Cardiac septum (tissue), 1 donor: ENCODE measurements around the gene LCMT1. TPM values are rescaled to one million over a fixed set of nuclear protein-coding genes. Genes with fewer than 3 reads are reported as not detected.
"Not testable (repeated sequence)": the region's sequence is repeated elsewhere in the genome, so short reads cannot be mapped to it uniquely, and the experiment has no call there.

ENCODE experiments used
- DNase-seq: peaks from one replicate; pipeline ENCODE4 v3.0.0-alpha.2; 2020; ENCODE audit warnings: low spot score
- intact Hi-C: fragments of 100-400 bp; cut with DNase I; formaldehyde crosslinking; loops from one replicate; pipeline ENCODE4 v1.14.0; 2022
- total RNA-seq: library from RNA; stranded (reverse); fragmentation: NEBNext Ultra II Directional; extraction: Animal tissue kit (Norgen Biotek cat#: 25700); gene quantifications from one replicate; pipeline ENCODE4 v1.2.1, GENCODE V29; 2021
- donor health status: DM: no; HTN: no; CAD: no.

LCMT1 gene
- total RNA-seq, 1 donor from 2014 or later: 38.7 TPM

- DNase-seq: no peak
- intact Hi-C loops: no loop called here
These were observed 65.9 kb downstream of the LCMT1 start for GRCh38 chr16:25177512-25177830.

DNA sequence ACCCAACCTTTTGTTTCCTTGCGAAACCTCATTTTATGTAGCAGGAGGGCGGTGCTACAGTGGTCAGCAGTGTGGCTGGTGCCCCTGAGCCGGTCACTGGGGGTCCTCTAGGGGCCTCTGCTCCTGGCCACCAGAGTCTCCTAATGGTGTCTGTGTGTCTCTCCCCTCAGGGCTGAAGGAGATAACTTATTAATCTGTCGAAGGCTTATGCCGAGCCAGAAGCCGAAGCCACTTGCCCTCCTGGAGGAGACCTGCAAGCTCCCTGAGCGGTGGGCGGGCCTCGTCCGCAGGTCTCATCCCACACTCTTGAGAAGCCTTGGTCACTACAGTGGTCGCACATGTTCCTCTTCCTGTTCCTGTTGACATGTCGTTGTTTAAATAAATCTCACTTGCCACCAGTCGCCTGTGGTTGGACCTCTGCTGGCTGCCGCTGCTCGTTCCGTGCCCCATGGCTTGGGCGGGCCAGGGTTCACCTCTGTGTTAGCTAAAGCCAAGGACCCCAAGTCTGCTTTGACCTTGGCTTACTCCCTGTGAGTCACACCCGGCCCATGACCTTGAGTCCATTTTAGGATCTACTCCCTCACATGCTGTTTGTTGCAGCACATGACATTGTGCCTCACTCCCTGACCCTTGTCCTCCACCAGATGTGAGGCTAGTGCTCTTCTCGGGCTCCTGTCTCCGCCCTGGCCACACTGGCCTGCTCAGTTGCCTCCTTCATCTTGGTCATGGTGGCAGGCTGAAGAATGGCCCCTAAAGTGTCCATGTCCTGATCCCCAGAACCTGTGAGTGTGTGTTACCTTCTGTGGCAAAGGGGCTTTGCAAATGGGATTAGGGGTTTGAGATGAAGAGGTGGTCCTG, 66.5 kb downstream of the LCMT1 start:
- DNase-seq: no peak
- intact Hi-C loops: no loop called here

GRCh38 chr16:25181236-25181635, 69.7 kb downstream of the LCMT1 start:
- intact Hi-C loops, DNase-seq: not testable (repeated sequence)

GRCh38 chr16:25184771-25185170, 73.2 kb downstream of the LCMT1 start:
- intact Hi-C loops: no loop called here
- DNase-seq: no peak

DNA sequence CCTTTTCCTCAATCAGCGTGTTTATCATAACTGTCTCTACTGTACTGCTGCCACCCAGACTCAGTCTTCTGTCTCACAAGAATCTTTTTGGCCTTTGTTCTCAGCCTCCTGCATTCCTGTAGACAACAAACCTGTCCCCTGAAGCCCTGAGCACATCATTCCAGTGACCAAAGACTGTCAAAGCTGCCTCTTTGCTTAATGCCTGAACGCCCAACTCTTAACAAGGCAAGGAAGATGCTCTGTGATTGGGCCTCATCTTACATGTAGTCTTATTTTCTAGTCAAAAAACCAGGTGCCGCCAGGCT, 75.9 kb downstream of the LCMT1 start:
- no peak for DNase-seq
- intact Hi-C loops: no loop called here

DNA sequence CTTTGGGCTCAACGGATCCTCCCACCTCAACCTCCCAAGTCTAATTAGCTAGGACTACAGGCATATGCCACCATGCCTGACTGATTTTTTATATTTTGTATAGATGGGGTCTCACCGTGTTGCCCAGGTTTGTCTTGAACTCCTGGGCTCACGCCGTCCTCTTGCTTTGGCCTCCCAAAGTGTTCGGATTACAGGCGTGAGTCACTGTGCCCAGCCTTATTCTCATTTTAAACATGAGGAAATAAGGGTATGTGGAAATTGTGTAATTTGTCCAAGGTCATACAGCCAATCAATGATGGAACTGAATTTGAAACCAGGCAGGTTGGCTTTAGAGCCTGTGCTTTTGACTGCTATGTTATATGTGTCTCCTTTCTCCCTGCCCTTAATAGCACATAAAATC, 77.8 kb downstream of the LCMT1 start:
- intact Hi-C loops: no loop called here
- no peak for DNase-seq

DNA sequence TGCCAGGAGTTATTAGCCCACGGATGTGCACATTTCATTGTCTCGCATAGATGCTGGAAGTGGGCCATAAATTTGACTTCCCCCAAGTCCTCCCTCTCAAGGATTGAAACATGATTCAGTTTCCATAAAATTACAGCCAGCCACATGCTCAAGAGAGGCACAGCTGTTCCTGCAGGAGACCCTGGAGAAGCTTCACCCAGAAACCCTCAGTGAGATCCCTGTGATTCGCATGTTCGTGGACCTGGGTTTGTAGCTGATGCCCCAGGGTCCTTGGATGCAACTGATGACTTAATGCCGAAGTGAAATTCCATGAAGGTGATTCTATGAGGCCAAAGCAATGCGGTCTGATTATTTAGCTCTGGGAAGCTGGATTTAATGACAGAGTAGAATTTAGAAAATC, 80.6 kb downstream of the LCMT1 start:
- no peak for DNase-seq
- intact Hi-C loops: no loop called here

DNA sequence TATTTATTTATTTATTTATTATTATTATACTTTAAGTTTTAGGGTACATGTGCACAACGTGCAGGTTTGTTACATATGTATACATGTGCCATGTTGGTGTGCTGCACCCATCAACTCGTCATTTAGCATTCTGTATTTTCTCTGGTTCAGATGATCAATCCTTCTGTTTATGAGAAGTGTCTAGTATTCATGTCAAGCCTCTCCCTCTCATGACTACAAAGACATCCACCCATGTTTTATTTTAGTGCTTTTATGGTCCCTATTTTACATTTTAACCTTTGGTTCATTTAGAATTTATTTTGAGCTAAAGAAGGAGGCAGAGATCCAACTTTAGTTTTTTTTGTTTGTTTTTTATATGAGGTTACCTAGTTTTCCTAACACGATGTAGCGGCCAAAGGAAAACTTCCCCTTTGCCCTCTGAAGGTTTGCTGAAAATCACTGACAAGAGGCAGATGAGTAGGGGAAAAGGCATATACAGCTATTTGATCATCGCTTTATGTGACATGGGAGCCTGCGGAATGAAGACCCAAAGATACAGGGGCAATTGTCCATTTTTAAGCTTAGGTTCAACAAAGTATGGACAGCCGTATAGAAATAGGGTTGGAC, 82.8 kb downstream of the LCMT1 start:
- intact Hi-C loops: no loop called here
- DNase-seq: no peak

DNA sequence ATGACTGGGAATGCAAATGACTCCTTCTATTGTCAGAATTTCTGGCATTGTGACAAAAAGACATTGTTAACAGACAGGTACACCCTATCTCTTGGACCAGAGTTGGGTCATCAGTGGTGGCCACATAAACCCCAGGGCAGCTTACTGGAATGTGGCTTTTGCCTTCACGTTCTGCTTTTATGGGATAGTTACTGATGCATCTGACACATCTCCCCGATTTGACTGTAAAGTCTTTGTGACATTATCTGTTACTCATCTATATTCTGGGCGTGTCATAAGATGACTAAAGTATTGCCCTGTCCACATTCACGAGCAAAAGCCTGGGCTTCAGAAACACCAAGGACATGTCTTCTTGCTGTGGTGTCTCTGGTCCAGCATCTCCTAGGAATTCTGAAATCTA, 86.5 kb downstream of the LCMT1 start:
- DNase-seq: no peak

GRCh38 chr16:25199457-25199856, 87.9 kb downstream of the LCMT1 start:
- intact Hi-C loops: no loop called here
- no peak for DNase-seq

More for the DNA sequence above, 86.5 kb downstream of the LCMT1 start:
- intact Hi-C loops: no loop called here

- no peak for DNase-seq
- intact Hi-C loops: no loop called here
These were observed 99.2 kb downstream of the LCMT1 start for GRCh38 chr16:25210758-25211157.

DNA sequence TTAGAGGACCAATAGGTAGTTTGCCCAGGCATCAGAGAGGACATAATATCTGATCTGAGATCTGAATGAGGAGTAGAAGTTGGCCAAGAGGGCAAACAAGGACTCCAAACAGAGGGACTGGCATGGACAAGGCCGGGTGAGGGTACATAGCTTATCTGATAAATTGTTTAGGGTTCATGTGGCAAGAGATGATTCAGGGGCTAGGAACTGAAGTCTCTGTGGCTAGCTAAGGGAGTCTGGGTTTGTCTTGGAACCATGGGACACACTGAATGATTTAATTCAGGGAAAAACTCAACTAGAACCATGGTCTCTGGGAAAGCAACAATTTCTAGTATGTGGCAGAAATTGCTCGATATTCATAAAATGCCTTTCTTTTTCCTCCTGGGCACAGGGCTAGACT, 101.1 kb downstream of the LCMT1 start:
- intact Hi-C loops: no loop called here

GRCh38 chr16:25213709-25214397, 102.3 kb downstream of the LCMT1 start:
- intact Hi-C loops: no loop called here
- no peak for DNase-seq

More for the DNA sequence above, 101.1 kb downstream of the LCMT1 start:
- no peak for DNase-seq

DNA sequence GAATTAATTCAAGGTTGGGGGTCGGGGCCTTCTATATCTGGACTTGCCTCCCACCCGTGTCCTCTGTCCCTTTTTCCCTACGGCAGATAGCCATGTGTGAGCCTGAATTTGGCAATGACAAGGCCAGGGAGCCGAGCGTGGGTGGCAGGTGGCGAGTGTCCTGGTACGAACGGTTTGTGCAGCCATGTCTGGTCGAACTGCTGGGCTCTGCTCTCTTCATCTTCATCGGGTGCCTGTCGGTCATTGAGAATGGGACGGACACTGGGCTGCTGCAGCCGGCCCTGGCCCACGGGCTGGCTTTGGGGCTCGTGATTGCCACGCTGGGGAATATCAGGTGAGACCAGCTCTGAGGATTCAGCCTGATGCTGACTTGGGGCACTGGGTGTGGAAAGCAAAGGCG, 105.6 kb downstream of the LCMT1 start:
- no peak for DNase-seq
- intact Hi-C loops: no loop called here

DNA sequence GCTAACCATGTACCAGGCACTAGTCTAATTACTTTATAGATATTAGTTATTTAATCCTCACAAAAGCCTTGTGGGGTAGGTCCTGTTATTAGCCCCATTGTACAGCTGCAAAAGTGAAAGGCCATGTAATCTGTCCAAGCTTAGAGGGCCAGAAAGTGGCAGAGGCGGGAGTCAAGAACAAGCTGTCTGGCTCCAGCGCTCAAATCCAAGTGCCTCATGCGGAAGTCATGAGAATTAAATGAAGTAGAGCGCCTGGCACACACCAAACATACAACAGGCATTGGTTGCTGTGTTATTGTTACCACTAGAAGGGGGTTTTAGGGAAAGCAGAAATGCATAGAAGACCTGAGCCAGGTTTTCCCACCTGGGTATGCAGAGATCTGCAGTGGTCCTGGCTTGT, 106.4 kb downstream of the LCMT1 start:
- intact Hi-C loops: no loop called here

DNA sequence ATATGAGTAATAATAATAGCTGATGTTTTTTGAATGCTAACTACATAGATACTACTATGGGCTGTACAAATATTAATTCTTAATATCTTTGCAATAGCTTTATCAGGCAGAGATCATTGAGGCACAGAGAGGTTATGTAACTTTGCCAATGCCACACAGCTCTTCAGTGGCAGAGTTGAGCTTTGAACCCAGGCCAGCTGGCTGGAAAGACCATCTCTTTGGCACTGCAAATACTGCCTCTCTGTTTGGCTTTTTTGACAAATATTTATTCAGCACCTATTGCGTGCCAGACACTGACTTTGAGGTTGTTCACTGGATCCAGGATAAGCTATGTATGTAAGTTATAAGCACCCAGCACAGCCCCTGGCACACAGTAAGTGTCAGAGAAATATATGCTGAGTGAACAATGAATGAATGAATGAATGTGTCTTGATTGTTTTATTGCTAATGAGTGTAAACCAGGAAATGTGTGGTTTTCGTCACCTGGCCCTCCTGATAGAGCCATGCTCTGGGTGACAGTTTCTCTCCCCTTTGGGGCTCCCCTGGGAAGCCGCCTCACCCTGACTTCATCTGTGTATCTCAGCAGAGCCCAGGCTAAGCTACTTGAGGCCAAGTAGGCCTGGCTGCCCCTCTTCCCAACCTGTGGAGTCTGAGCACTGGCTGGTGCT, 107.7 kb downstream of the LCMT1 start:
- intact Hi-C loops: no loop called here
- DNase-seq: no peak

More for the DNA sequence above, 106.4 kb downstream of the LCMT1 start:
- no peak for DNase-seq

- intact Hi-C loops: loop anchor here (5.0 to 10.0 kb wide), 3 partner anchors 98 to 318 kb away; no protein-coding TSS in a partner anchor
- DNase-seq: no peak
These were observed 111.4 kb downstream of the LCMT1 start for GRCh38 chr16:25222959-25223358.

GRCh38 chr16:25223964-25224363, 112.4 kb downstream of the LCMT1 start:
- intact Hi-C loops: loop anchor here (5.0 to 10.0 kb wide), 3 partner anchors 99 to 319 kb away; no protein-coding TSS in a partner anchor
- DNase-seq: no peak

DNA sequence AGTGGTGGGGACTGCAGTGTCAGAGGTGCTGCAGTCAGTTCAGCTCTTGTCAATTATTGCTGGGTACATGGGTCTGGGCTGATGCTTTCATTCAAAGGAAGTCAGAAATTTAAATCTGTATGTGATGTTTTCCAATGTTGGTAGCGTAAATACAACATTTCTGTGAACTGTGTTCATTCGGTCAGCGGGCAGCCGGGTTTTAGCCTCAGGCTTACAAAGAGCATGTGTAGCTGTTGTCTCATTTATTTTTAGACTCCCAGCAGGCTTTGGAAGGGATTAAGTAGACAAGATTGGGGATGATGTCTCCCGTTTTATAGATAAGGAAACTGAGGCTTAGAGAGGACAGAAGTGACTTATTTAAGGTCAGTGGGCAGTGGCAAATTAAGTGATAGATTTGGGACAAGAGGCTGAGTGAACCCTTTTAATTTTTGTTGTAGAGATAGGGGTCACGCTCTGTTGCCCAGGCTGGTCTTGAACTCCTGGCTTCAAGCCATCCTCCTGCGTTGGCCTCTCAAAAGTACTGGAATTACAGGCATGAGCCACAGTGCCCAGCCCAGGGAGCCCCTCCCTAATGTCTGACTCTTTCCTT, 113.3 kb downstream of the LCMT1 start:
- DNase-seq: no peak
- intact Hi-C loops: loop anchor here (5.0 to 10.0 kb wide), 3 partner anchors 100 to 320 kb away; no protein-coding TSS in a partner anchor
